Stimulated activated CD4-positive, alpha-beta T cell treated with anti-CD3 and anti-CD28 coated beads, Interleukin-12 subunit alpha, Interleukin-12 subunit beta, amount 100 ng/mL, for 4 hours (primary cell): Measurements from ENCODE around the gene SYT15.
"Not testable (repeated sequence)": the region's sequence is repeated elsewhere in the genome, so short reads cannot be mapped to it uniquely, and the experiment has no call there.

Experiments used
- DNase-seq: peaks from one replicate; pipeline ENCODE4 v3.0.0-alpha.2; 2020

The SYT15 gene

DNA sequence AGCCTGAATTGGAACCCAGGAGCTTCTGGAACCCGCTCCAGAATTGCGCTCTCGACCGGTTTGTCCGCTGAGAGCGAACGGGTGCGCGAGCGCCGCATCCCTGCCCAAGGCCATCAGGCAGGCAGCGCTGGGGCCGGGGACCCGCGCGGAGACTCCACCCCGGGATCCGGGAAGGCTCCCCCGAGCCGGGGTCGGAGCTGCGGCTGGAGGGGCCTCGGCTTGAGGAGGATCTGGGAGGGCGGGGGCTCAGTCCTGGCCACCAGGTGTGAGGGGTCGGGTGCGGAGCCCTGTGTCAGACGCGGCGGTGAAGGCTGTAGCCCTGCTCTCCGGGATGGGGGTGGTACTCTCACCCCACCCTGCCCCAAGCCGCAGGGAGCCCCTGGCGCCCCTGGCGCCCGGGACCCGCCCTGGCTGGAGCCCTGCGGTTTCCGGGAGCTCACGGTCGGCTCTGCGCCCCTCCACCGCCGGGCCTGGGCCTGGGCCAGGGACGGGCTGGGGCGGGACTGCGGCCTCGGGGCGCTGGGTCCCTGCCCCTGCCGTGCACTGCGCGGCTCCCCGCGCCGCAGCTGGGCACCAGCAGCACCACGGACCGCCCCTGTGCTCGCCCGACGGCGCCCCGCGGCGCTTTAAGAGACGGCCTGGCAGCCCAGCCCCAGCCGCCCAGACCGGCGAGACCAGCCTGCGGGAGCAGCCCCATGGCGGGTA lies at the start of gene SYT15:
SYT15 (plus strand) TSS at position 655 of the 705 bp plus-strand sequence; CDS start at position 696, 41 bp downstream.
- DNase-seq: not testable (repeated sequence)

GRCh38 chr10:46529742-46530141 lies 49.2 kb upstream of the SYT15 start:
- DNase-seq: not testable (repeated sequence)

- no peak for DNase-seq
Observed at GRCh38 chr10:46530249-46531186, 48.4 kb upstream of the SYT15 start.

- not testable (repeated sequence) for DNase-seq
Observed at GRCh38 chr10:46532256-46532655, 46.7 kb upstream of the SYT15 start.

GRCh38 chr10:46534828-46535524 lies 44.0 kb upstream of the SYT15 start:
- DNase-seq: no peak

DNA sequence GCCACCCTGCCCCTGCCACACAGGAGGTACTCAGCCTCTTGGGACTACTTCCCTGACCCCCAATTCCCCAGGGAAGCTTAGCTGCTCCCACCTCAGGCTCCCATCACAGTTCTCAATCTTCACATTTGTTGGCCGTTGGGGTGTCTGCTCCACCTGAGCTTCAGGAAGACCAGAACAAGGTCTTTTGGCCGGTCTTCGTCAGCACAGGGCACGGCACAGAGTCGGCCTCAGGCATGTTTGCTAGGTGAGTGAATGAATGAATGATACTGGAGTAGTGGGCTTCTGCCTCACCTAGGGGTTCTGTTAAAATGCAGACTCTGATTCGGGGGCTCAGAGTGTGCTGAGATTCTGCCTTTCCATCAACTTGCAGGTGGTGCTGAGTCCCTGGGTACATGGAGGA lies 42.8 kb upstream of the SYT15 start:
- DNase-seq: no peak

DNA sequence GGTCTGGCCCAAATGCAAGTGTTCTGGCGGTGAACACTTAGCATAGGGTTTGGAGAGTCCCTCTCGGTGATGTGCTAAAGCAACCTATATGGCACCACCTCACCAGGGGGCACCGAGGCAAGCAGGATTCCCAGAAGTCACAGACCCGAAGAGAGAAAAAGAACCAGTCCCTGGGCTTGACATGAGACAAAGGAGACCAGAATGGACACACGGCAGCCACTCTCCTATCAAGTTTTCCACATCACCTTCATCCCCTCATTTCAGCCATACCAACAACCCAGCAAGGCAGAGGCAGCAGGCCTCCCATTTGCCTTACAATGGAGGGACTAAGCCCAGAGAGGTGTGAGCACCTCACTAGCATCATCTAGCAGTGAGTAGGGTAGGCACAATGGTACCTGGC lies 42.1 kb upstream of the SYT15 start:
- DNase-seq: no peak

- DNase-seq: no peak
Observed at GRCh38 chr10:46537309-46537708, 41.6 kb upstream of the SYT15 start.

GRCh38 chr10:46538155-46538554 lies 40.8 kb upstream of the SYT15 start:
- DNase-seq: no peak

DNA sequence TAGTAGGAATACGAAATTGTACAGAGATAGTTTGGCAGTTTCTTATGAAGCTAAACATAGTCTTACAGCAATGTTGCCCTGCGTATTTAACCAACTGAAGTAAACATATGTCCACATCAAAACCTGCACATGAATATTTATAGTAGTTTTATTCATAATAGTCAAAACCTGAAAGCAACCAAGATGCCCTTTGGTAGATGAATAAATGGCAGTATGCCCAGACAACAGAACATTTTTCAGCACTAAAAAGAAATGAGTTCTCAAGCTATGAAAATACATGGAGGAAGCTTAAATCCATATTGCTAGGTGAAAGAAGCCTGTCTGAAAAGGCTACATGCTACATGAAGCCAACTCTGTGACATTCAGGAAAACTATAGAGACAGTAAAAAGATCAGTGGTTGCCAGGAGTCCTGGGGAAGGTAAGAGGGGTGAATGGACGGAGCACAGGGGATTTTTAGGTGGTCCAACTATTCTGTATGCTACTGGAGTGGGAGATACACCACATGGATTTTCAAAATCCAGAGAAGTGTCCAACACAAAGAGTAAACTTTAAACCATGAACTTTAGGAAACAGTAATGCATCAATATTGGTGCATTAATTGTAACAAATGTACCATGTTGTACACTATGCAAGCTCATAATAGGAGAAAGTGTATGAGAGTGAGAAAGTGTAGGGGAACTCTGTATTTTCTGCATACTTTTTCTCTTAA lies 40.1 kb upstream of the SYT15 start:
- DNase-seq: no peak

DNA sequence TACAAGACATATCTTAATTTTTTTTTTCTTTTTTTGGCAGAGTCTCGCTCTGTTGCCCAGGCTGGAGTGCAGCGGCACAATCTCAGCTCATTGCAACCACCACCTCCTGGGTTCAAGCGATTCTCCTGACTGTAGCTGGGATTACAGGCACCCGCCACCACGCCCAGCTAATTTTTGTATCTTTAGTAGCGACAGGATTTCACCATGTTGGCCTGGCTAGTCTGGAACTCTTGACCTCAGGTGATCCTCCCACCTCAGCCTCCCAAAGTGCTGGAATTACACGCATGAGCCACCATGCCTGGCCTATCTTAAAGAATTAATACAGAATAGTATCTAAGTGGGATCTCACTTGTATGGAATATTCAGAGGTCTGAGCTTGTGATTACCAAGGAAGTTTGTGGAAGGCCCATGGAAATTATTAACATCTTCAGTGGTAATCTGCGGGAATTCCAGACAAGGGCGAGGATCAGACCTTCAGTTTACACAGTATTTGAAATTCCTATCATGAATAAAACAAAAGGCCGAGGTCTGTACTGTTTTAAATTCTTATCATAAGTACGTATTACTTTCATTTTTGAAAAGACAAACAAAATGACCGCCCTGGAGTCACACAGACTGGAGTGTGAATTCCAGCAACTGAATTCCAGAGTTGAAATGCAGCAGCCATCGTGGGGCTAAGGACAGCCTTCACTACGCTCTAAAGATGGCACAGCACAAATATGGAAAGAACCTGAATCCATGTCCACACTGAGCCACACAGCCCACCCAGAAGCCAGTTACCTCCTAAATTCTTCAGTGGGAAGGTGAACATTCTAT lies 39.1 kb upstream of the SYT15 start:
- no peak for DNase-seq

DNA sequence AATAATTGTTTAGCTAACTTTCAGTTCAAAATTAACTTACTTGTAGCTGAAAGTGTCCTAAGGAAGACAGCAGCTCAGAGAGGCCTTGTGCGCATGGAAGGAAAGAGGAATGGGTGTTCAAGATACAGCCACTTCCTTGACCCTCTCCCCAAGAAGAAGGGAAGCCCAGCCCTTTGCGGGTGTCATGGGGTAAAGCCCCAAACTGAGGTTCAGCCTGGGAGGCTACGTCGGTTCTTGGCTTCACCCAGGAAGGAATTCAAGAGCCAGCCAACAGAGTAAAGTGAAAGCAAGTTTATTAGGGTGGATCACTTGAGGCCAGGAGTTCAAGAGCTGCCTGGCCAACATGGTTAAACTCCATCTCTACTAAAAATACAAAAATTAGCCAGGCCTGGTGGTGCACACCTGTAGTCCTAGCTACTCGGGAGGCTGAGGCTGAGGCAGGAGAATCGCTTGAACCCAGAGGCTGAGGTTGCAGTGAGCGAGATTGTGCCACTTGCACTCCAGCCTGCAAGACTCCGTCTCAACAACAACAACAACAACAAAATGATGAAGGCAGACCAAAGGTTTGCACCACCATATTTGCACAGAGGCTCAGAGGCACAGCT lies 38.4 kb upstream of the SYT15 start:
- DNase-seq: no peak

- DNase-seq: no peak
Observed at GRCh38 chr10:46541017-46541661, 37.8 kb upstream of the SYT15 start.

DNA sequence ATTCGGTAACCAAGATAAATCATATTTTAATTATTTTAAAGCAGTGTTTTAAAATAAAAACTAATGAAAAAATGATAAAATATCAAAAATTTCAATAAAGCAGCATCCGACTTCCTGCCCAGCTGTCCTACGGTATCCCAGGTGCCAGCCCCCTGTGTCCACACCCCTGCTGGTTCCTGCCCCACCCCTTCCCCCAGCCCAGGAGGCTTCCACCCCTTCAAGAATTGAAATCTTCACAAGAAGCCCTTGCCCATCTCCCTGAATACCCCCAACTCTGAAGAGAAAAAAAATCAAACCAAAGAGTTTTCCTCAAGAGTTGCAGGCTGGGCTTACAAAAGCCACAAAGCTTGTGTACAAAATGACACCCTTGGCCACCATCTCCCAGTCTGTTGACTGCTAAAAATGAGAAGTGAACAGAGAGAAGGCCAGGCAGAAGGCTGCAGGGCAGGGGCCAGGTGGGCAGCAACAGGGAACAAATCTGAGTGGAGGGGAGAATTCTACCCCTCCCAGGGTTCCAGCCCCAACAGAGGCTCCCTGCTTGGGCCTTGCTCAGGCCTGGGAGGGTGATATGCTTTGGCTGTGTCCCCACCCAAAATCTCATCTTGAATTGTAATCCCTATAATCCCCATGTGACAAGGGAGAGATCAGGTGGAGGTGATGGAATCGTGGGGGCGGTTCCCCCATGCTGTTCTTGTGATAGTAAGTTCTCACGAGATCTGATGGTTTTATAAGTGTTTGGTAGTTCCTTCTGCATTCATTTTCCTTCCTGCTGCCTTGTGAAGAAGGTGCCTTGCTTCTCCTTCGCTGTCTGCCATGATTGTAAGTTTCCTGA lies 37.0 kb upstream of the SYT15 start:
- no peak for DNase-seq

DNA sequence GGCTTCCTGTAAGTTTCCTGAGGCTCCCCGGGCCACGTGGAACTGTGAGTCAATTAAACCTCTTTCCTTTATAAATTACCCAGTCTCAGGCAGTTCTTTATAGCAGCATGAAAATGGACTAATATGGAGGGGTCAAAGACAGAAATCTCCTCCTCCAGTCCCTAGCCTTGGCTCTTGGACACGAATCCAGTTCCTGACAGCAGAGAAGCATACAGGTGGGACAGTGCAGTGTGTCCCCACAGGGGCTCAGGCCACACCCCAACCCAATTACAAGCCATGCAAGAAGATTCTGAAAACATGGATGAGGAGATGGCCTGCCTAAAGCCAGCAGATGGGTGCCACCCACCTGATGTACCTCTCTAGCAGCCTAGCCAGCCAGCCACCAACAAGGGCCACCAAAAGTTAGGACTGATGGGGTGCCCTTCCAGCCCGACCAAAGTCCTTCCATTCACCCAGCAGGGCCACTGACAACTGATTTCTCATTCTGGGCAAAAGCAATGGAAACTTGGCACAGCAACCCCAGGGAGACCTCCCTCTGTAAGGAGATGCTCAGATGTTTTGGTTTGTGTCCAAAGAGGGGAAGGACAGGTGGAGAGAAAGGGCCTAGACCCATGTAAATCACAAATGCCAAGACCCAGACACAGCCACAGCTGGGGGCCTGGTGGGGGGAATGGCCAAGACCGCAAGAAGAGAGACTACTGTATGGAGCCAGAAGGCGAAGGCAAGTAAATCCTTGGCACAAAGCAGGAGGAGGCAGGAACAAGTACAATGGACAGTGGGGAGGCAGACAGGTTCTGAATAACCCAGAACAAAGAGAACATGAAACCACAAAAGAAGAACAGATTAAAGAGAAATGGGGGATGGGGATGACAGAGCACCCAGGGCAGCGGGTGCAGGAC lies 36.1 kb upstream of the SYT15 start:
- no peak for DNase-seq

DNA sequence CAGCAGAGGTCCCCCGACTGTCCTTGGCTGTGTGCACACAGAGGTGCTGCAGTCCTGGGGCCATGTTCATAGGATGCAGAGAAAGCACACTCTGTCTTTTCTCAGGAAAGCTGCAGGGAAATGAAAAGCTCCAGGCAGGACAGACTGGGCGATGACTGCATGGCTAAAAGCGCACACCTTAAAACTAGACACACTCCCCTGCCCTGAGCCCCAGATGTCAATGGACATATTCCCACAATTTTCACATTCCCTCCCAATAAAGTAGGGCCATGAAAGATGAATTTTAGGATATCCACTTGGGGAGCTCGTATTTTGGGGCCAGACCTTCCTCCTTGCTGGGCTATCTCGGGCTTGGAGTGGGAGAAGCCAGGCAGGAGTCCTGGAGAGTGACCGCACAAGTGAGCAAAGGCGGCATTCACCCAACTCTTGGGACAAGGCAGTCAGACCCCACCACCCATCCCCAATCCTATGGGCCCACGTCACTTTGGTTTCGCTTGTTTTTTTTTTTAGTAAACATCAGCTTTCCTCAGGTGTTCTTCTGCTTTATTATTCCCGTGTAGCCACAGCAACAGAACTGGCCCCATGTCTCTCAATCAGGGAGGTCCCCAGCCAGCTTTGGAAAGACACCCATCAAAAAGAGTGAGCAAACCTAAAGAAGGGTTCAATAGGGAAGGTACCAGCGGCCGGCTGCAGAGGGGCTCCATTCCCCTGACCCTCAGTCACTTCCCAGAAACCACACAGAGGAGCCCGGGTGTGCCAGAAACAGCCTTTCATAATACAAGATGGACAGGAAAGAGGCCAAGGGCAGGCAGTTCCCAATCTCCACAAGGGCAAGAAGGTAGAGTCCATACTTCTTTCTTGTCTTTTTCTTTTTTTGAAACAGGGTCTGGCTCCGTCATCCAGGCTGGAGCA lies 35.2 kb upstream of the SYT15 start:
- DNase-seq: no peak

GRCh38 chr10:46544989-46545791 lies 33.7 kb upstream of the SYT15 start:
- DNase-seq: no peak
